Mammary epithelial cell (primary cell): ENCODE results near the gene GPC6.

Experiments
- EZH2 ChIP-seq: IDR thresholded peaks from 2 replicates; pipeline ENCODE4 v1.6.1; 2012; ENCODE audit warnings: low read length, inconsistent platforms, borderline replicate concordance
- TF ChIP-seq, protein P1 (sequence below), 2 donors: IDR thresholded peaks in 1 of 2; conservative IDR thresholded peaks in 1 of 2; 2 replicates each; pipeline ENCODE4 v1.5.1; 2011 to 2012; ENCODE audit warnings: inconsistent platforms in 2 of 2, low read length in 2 of 2, mild to moderate bottlenecking in 2 of 2, control low read depth in 1 of 2, low read depth in 1 of 2; ENCODE audit not compliant: insufficient read depth in 1 of 2; ENCODE audit errors: extremely low read depth in 1 of 2

DNA sequence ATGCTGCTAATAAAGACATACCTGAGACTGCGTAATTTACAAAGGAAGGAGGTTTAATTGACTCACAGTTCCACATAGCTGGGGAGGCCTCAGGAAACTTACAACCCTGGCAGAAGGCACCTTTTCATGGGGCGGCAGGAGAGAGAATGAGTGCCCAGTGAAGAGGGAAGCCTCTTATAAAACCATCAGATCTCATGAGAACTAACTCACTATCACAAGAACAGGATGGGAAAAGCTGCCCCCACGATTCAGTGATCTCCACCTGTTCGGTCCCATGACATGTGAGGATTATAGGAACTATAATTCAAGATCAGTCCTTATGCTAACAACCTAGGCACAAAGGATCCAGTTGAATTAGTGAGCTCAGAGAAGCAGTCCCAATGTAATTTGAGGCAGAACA is 59.4 kb downstream of the GPC6 start:
- TF ChIP-seq, protein P1, sequence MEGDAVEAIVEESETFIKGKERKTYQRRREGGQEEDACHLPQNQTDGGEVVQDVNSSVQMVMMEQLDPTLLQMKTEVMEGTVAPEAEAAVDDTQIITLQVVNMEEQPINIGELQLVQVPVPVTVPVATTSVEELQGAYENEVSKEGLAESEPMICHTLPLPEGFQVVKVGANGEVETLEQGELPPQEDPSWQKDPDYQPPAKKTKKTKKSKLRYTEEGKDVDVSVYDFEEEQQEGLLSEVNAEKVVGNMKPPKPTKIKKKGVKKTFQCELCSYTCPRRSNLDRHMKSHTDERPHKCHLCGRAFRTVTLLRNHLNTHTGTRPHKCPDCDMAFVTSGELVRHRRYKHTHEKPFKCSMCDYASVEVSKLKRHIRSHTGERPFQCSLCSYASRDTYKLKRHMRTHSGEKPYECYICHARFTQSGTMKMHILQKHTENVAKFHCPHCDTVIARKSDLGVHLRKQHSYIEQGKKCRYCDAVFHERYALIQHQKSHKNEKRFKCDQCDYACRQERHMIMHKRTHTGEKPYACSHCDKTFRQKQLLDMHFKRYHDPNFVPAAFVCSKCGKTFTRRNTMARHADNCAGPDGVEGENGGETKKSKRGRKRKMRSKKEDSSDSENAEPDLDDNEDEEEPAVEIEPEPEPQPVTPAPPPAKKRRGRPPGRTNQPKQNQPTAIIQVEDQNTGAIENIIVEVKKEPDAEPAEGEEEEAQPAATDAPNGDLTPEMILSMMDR (conservative IDR thresholded peaks at IDR 0.05 in 1 of 2, IDR thresholded peaks at IDR 0.05 in 1 of 2; ENCODE audit: extremely low read depth in 1 of 2, insufficient read depth in 1 of 2, low read depth in 1 of 2, low read length in 2 of 2) = no peak
- no peak for TF ChIP-seq EZH2
